Stimulated activated CD4-positive, alpha-beta T cell treated with anti-CD3 and anti-CD28 coated beads, TNF-alpha, amount 100 ng/mL, for 1 hour (primary cell): ENCODE data around the gene FAM81A.
"Not testable (repeated sequence)": the region's sequence is repeated elsewhere in the genome, so short reads cannot be mapped to it uniquely, and the experiment has no call there.

Source experiments
- DNase-seq, 3 donors: peaks; one replicate each; pipeline ENCODE4 v3.0.0-alpha.2; 2020; ENCODE audit warnings: low read depth in 3 of 3, low spot score in 1 of 3

Gene FAM81A

DNA sequence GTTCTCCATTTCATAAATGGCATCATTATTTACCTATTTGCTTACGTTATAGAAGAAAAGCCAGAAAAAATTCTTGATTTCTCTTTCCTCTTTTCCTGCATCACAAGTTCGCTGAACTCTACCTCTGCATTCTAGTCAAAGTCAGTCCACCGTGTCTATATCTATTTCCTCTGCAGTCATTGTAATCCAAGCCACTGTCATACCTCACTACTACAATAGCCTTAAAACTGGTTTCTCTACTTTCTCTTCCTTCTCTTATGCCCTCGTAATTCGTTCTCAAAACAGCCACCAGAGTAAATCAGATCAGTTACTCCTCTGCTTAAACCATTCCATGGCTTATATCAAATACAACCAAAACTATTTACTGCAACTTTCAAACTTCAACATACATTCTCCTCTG, 13.4 kb upstream of the FAM81A start:
- no peak for DNase-seq

DNA sequence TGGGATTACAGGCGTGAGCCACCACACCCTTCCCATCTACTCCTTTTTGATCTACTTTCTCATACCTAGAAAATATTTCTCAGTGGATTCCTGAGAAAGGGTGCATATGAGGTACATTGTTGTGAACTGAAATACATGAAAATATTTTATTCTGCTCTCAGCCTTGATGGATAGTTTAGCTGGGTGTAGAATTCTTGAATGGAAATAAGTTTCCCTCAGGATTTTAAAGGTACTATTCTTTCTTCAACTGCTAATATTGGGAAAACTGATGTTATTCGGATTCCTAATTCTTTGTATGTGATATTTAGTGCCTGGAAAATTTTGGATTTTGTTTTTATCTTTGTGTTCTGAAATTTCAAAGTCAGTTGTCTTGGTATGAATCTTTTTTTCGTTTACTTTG, 9.1 kb upstream of the FAM81A start:
- not testable (repeated sequence) for DNase-seq

DNA sequence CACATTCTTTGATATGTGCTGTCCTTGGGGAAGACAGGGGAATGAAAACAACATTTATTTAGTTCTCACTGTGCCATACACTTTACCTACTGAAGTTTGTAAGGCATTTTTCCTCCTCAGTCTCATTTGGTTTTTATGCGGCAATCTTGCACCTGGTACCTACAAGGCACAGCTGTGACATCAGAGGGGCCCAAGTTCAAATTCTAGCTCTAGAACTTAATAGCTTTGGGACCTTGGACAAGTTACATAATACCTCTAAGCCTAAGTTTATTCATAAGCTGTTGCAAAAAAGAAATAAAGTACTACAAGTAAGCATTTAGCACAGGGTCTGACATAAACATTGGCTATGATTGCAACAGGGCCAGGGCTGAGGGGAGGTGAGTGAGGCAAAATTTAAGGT, 5.6 kb upstream of the FAM81A start:
- DNase-seq = no peak

DNA sequence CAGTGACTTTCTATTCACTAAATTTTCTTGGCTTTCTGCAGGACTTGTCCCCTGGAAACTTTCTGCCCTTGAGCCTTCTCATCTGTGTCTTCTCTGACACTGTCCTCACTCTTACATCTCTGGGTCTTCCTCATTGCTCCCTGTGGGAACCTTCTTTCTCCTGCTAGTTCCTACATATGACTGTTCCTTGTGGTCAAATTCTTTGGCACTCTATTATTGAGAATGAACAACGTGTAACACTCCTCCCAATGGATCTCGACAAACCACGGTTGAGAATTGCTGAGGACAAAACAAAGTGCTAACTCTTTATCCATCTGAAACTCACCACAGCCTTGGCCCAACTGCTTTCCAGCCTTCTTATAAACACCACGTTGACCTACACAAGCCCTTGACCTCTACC, 3.5 kb upstream of the FAM81A start:
- DNase-seq = no peak

DNA sequence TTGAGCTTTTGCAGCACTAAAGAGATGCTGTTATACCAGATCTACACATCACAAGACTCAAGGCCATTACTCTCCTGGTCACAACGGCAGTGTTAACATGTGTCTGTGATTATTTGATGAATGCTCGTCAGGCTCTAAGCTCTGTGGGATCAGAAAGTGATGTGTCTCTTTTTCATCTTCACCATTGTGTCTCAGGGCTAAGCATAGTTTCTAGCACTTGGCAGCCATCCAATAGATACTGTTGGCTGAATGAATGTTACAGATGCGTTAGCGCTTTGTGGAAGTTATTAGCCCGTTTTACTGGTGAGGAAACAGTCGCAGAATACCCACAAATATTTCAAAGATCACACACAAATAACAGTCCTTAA, 1.2 kb upstream of the FAM81A start:
- no peak for DNase-seq

DNA sequence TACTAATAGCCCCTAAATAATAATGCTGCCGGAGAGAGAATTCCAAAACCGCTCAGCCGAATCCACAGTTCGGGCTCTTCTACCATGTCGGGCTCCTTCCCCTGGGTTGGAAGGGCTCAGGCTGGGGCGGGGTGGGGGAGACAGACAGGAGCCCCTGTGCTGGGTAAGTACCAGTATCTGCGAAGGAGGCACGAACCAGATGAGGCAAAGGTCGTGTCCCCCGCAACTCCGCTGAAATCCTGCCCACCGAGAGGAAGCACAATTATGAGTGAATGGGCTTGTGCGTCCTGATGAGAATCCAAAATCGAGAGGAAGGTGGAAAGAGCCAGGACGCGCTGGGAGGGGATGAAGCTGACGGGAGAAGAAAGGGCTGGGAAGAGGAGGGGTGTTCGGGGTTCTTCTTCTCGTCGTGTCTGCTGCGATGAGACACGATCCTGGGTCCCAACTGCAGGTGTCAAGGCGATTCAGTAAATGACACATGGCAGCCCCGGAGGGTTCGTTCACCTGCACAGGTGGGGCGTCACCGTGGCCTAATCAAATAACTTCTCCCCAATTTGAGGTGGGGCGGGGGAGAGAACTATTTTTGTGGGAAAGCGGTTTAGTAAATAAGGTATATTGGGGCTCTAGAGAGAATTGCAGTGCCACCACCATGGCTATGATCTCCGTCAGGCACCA, 707 bp upstream of the FAM81A start:
- DNase-seq = no peak

DNA sequence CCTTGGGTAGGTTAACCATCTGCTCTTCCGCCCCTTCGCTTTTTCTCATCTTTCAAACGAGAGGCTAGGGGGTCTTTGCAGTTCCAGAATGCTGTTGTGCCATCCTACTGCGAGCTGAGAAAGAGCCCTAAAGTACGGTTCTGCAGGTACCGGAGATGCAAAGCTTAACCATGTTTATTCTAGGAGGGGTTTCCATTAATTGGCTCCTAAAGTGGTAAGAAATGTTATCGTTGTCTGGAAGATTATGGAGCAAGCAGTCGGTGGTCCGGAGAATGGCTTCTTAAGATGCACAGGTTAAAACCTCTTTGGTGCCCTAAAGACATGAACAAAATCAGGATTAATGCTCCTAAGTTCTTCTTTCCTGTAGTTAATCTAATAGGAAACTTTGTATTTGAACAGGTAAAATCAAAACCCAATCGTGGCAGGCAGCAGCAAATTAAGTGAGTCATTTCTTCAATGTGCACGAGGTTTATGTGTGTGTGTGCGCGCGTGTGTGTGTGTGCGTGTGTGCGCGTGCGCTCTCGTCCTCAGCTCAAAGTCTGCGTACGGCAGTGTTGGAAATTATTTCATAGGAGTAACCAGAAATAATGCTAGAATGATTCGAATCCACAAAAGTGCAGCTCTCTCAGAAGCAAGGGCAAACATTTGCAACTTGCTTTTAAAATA, 772 bp downstream of the FAM81A start:
- no peak for DNase-seq

DNA sequence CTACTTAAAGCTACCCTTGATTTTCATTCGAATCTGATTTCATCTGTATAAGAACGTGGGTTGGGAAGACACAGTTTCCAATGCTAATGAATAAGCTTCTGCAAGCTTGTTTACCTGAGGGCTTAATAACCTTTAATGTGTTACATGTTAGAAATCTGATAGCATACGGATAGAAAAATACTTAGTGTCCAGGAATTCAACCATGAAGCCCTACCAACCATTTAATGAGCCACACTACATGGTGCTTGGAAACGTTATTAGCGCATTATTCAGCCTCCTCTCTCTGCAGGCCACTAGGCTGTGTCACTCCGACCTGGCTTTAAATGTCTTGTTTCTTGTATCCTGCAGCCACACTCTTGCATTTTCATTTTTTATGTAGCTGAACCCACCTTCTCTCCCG, 1.6 kb downstream of the FAM81A start:
- no peak for DNase-seq

DNA sequence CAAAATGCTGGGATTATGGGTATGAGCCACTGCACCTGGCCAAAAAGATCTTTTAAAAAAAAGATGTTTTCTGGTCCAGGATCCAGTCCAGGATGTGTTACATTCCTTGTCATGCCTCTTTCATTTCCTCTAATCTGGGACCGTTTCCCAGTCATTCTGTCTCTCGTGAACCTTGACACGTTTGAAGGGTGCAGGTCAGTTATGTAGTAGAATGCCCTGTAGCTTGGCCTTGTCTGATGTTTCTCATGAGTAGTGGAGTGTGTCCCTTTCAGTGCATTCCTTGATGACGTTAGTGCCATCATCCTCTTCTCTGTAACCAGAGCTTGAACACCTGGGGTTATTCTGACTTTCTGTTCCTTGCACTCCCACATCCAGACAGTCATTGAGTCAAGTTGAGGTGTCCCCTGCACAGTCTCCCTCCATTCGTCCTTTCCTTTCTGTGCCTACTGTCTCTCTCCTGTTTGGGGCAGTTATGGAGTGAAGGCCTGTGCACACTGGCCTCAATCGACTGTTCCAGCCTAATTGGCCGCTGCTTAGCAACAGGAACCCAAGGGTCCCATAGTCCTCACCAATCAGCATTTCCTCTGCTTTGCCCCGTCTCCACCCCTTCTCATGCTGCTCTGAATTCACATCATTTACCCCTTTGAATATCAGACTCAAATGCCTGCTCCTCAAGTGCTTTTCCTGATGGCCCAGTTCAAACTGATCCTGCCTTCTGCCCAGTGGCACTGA, 5.5 kb downstream of the FAM81A start:
- no peak for DNase-seq

DNA sequence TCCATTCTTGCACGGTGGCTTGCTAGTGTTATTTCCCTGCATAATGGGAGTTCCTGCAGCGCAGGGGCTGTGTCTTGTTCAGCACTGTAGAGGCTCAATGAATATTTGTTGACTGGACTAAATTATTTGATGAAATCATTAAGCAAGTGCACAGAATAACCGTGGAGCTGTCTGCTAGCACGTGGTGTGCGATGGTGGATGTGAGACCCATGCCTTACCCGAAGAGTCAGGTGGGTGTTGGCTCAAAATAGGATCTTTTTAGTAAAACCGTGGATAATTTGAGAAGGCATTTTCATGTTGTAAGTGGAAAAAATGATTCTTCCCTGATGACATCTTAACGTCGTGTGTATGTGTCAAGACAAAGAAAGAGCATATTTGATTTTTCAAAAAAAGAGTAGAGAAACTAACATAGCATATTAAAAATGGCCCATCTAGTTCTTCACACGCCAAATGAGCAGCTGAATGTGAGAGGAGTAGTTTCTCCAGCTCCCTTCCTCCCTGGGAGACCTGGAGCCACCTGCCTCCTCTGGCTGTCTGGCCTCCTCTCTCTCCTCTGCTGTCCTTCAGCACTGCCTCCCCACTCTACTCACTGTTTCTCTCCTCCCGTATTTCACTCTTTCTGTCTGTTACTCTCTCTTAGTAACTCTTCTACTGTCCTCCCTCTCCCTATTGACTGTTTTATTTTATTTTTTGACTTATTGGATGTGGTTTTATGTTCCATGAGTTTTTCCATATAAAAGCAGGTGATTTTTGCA, 6.3 kb downstream of the FAM81A start:
- DNase-seq = no peak

DNA sequence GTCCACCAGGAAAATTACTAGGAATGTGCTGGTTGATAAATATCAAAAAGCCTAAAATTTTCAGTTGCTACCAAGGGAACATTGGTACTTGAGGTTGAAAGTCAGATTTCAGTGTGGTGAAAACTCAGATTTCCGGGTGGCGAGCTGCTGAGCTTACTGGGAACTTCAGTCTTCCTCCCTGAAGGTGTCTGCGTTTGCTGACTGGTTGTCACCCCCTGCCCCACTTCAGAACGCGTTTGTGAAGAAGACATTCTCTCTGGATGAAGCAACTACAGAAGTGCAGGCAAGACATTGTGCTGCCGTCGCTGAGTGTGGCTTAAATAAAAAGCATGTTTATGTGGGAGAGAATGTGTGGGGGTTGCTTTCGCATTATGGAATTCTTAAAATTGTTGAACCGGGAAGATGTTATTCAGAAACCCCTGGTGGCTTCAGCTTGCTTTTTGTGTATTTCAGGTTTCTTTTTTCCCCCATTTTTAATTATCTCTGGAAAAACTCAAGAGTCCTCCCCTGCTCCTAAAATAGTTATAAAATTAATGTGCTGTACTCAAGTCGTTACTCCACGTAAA, 7.1 kb downstream of the FAM81A start:
- DNase-seq = no peak

DNA sequence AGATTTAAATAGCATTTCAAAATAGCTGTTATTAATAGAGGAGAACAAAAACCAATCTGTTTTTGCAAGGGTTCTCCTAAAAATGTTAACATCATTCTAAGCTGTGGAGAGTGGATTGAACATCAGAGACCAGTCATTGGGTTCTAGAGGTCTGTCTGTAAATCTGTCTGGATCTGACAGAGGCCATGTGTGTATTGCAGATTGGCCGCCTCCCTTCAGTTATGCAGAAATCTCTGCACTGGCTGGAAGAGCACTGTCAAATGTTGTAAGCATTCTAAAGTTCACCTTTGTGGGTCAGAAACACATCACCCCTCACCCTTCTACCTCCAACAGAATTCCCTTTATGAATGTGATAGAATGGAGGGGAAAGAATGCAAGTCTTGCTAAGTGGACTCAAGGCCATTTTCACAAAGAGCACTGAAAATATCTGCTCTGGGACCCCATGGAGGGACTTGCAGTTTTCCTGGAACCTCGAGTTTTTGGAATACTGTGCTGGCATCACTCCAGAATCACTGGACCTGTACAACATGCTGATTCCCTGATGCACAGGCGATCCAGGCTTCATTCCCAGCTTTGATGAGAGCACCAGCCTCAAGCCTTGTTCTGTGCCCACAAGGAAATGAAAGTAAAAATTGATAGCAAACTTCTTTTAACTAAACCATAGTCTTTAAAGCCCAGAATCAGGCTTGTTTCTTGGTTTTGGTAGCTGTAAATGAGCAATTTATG, 8.4 kb downstream of the FAM81A start:
- no peak for DNase-seq

DNA sequence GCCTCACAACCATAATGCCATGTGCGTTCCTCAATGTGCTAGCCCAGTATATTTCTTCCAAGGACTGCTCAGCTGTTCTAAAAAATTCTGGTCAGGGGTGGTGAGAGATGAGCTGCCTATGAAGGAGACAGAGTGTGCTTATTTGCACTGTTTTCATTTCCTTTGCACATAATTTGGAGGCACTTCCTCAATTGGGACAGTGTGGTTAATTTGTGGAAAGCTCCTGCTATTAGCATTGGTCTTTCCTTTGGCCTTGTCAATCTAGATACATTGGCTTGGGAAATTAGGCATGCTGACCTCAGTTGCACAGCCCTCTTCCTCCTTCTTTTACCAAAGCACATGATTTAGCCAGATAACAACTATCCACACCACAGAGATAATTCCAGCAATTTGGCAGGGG, 9.4 kb downstream of the FAM81A start:
- DNase-seq = no peak

DNA sequence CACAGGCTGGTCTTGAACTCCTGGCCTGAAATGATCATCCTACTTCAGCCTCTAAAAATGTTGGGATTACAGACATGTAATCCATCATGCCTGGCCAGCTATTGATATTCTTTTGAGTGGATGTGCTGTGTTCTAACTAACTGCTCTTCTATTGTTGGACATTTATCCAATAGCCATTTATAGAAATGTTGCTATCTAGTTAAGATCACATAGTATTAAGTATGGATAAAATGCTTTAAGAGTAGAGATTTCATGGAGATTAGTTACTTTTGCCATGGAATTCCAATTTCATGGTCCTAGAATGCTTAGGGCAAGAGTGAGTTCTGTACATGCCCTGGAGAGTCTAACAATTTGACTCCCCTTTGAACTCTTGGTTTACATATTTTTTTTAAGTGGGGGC, 10.9 kb downstream of the FAM81A start:
- DNase-seq = no peak

DNA sequence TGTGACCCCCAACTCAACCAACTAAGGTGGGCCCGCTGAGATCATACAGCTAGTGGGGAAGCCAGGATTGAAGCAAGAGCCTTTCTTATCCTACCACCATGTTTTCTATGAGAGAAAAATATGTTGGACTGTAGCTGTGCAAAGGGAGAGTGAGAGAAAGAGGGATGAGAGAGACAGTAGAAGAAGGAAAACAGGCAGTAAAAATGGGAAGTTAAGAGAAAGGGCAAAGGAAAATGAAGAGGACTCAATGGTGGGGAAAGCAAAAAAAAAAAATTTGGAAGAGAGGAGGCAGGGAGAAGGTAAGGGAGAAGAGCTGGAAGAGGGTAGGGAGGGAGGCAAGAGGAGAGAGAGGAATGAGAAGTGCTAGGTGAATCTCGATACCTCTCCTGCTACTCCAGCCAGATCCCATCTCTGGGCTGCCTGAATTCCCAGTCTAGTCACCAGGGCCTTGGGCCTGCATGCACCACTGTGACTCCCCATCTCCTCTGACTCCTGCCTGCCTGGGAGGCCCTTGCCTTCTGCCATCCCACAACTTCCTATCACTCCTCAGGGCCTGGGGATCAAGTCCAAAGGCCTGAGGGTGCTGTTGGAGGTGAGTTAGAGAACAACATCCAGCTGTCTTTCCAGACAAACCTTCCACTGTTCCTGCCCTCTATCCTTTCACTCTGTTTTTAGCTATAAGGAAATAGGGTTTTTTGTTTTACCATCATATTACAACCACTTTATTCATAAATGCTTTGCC, 15.7 kb downstream of the FAM81A start:
- no peak for DNase-seq

DNA sequence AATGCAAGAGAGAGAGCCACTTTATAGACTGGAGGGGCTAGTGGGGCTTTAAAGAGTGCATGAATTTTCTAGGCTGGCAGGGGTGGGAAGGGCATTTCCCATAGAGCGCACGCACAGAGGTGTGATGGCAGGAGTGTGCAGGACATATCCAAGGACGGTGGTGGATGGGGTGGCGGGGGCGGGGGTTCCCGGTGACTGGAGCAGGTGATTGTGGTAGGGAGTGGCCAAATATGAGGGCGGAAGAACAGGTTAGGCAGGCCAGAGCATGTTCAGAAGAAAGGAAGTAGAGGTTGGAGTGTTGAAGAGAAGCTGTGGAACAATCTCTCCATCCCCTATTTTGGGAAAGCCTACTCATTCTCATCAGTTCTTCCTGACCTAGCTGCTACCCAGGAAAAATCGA, 18.1 kb downstream of the FAM81A start:
- no peak for DNase-seq

DNA sequence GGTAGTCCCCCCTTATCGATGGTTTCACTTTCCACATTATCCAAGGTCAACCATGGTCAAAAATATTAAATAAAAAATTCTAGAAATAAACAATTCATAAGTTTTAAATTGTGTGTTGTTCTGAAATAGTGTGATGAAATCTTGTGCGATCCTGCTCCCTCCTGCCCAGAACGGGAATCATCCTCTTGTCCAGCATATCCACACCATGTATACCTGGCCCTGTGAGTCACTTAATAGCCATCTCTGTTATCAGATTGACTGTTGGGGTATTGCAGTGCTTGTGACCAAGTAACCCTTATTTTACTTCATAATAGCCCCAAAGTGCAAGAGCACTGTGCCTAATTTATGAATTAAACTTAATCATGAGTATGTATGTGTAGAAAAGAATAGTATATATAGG, 19.1 kb downstream of the FAM81A start:
- DNase-seq = no peak

DNA sequence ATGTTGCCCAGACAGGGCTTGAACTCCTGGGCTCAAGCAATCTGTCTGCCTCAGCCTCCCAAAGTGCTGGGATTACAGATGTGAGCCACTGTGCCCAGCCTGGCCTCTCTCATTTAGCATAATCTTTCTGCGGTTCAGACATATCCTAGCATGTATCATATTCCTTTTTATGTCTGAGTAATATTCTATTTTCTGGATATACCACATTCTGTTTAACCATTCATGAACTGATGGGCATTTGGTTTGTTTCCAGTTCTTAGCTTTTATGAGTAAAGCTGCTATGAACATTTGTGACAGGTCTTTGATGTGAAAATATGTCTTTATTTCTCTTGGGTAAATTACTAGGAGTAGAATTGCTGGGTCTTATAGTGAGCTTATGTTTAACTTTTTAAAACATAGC, 23.5 kb downstream of the FAM81A start:
- DNase-seq = no peak

DNA sequence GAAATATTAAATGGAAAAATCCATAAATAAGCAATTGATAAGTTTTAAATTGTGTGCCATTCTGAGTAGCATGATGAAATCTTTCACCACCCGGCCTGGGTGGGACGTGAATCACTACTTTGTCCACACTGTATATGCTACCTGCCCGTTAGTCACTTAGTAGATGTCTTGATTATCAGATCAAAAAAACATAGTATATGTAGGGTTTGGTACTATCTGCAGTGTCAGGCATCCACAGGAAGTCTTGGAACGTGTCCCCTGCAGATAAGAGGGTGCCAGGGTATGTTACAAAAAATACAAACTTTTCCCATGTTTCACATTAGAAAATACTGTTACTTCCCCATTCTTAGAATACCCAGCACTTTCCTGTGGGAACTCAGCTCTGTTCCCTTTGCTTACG, 35.2 kb downstream of the FAM81A start:
- DNase-seq = no peak

DNA sequence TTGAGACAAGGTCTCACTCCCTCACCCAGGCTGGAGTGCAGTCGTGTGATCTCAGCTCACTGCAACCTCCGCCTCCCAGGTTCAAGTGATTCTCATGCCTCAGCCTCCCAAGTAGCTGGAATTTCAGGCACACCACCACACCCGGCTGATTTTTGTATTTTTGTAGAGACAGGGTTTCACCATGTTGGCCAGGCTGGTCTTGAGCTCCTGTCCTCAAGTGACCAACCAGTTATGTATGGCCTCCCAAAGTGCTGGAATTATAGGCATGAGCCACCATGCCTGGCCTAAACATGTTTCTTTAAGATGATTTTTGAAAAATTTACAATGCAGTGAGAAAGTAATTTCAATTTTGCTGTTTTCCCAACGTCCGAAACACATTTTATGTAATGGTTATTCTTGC, 37.2 kb downstream of the FAM81A start:
- DNase-seq = not testable (repeated sequence)
